Brain microvascular endothelial cell (primary cell): ENCODE data around the gene GPR156.
A peak's percentile ranks its signal among the peaks of the same experiment; 100 is the strongest.
"Not testable (repeated sequence)": the region's sequence is repeated elsewhere in the genome, so short reads cannot be mapped to it uniquely, and the experiment has no call there.

Source experiments
- DNase-seq: peaks from one replicate; pipeline ENCODE4 v3.0.0-alpha.2; 2020
- H3K27ac ChIP-seq: fragments of 250-450 bp; sonication (Bioruptor Pico); 2 replicates; pipeline ENCODE4 v1.5.1; 2020; ENCODE audit warnings: mild to moderate bottlenecking, moderate library complexity
- H3K27me3 ChIP-seq: fragments of 250-450 bp; sonication (Bioruptor Pico); replicated peaks from 2 replicates; pipeline ENCODE4 v1.5.1; 2020; ENCODE audit warnings: mild to moderate bottlenecking
- H3K36me3 ChIP-seq: fragments of 250-450 bp; sonication (Bioruptor Pico); replicated peaks from 2 replicates; pipeline ENCODE4 v1.5.1; 2020; ENCODE audit warnings: mild to moderate bottlenecking
- H3K4me3 ChIP-seq: 2 replicates; pipeline ENCODE4 v1.5.1; 2011; ENCODE audit warnings: low read depth, mild to moderate bottlenecking, control low read depth, low read length, moderate library complexity
- CTCF ChIP-seq: IDR thresholded peaks from 2 replicates; pipeline ENCODE4 v1.5.1; 2011; ENCODE audit warnings: low read depth, mild to moderate bottlenecking, moderate library complexity, low read length, control low read depth, inconsistent platforms; ENCODE audit errors: missing control alignments
- in situ Hi-C: cut with HindIII; loops from 2 replicates; pipeline ENCODE4 v1.10.0; 2017; ENCODE audit warnings: low sequenced_read_pairs, low pct_ligation_motif_present

GPR156 gene

DNA sequence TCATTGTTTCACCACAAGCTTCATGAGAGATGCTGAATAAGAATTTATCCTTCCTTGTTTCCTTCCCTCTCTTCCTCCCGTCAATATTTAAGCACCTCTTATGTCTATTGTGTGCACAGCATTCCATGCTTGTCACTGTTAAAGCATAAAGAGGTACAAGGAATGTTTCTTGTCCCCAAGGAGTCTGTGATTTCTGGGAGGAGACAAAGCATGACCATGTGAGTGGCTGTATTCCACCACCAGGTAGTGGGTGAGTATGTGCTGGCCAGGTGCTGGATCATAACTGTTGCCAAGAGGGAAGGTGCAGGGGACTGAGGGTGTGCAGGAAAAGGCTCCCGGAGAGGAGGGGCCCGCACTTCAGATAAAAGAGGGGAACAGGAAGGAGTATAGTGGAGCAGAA is 127.9 kb downstream of the GPR156 start:
- no peak for DNase-seq
- H3K27ac ChIP-seq, result no peak overlapping the region
- TF ChIP-seq CTCF, result no peak
- no peak overlapping the region for H3K4me3 ChIP-seq
- H3K27me3 ChIP-seq, result no peaks in the 10 kb centered on the region
- no peaks in the 10 kb centered on the region for H3K36me3 ChIP-seq
- in situ Hi-C loops, result no loop called here

- in situ Hi-C loops, result no loop called here
- Histone ChIP-seq H3K4me3 (no peak overlapping the region), H3K27me3 (no peaks in the 10 kb centered on the region), H3K27ac (no peak overlapping the region), H3K36me3 (no peaks in the 10 kb centered on the region)
- TF ChIP-seq CTCF, result no peak
- no peak for DNase-seq
Observed at GRCh38 chr3:120156699-120157098, 128.3 kb downstream of the GPR156 start.

DNA sequence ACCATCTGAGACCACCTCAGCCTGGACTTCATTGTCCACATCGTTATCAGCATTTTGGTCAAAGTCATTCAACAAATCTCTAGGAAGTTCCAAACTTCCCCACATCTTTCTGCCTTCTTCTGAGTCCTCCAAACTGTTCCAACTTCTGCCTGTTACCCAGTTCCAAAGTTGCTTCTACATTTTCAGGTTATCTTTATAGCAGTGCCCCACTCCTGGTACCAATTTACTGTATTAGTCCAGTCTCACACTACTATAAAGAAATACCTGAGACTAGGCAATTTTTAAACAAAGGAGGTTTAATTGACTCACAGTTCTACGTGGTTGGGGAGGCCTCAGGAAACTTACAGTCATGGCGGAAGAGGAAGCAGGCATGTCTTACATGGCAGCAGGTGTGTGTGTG is 129.3 kb downstream of the GPR156 start:
- H3K4me3 ChIP-seq, H3K27ac ChIP-seq, H3K36me3 ChIP-seq, DNase-seq, H3K27me3 ChIP-seq, in situ Hi-C loops: not testable (repeated sequence)

DNA sequence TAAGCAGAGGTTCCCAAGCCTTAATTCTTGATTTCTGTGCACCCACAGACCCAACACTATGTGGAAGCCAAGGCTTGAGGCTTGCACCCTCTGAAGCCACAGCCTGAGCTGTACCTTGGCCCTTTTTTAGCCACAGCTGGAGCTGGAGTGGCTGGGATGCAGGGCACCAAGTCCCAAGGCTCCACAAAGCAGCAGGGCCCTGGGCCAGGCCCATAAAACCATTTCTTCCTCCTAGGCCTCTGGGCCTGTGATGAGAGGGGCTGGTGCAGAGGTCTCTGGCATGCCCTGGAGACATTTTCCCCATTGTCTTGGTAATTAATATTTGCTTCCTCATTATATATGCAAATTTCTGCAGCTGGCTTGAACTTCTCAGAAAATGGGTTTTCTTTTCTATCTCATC is 129.9 kb downstream of the GPR156 start:
- no peak for DNase-seq
- no peak for TF ChIP-seq CTCF
- Histone ChIP-seq H3K27me3 (no peaks in the 10 kb centered on the region), H3K36me3 (no peaks in the 10 kb centered on the region), H3K4me3 (no peak overlapping the region), H3K27ac (no peak overlapping the region)
- in situ Hi-C loops, result no loop called here

- peak; percentile 50 for DNase-seq
- H3K4me3 ChIP-seq, result no peak overlapping the region
- H3K36me3 ChIP-seq, result no peaks in the 10 kb centered on the region
- in situ Hi-C loops, result no loop called here
- no peak for TF ChIP-seq CTCF
- H3K27ac ChIP-seq, result no peak overlapping the region
- no peaks in the 10 kb centered on the region for H3K27me3 ChIP-seq
Observed at GRCh38 chr3:120153294-120153693, 131.7 kb downstream of the GPR156 start.

DNA sequence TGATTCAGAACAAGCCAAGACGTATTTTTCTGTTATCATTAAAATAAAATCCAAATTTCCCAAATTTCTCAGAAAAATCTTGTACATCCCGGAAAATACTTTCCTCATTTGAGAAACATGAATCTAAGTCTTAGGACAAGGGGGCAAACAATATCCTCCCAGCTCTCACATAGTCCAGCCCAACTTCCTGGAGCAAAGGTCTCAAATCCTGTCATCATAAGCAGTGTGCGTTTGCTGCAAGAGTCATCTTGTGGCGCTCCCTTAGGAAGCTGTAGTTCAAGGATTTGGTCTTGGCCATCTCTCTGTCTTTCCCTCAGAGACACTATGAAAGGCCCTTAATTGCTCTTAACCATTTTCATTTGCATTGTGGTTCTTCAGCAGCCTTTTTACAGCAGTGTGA is 133.2 kb downstream of the GPR156 start:
- H3K27ac ChIP-seq, result no peak overlapping the region
- no peaks in the 10 kb centered on the region for H3K36me3 ChIP-seq
- in situ Hi-C loops, result no loop called here
- H3K27me3 ChIP-seq, result no peaks in the 10 kb centered on the region
- no peak for TF ChIP-seq CTCF
- no peak for DNase-seq
- no peak overlapping the region for H3K4me3 ChIP-seq
